Endodermal cell (in vitro differentiated cells): Measurements from ENCODE around the gene KRT3. TPM values are rescaled to one million over a fixed set of nuclear protein-coding genes. Genes with fewer than 3 reads are reported as not detected.

Experiments
- DNase-seq: peaks from one replicate; pipeline ENCODE4 v3.0.0-alpha.2; 2017
- H3K27ac ChIP-seq: 2 replicates; pipeline ENCODE4 v1.5.1; 2013; ENCODE audit warnings: mild to moderate bottlenecking, low read depth, low read length, moderate library complexity
- H3K27me3 ChIP-seq: 2 replicates; pipeline ENCODE4 v1.6.1; 2013; ENCODE audit warnings: mild to moderate bottlenecking, low read length, moderate library complexity; ENCODE audit not compliant: insufficient read depth, control insufficient read depth, poor library complexity, severe bottlenecking
- H3K36me3 ChIP-seq: 2 replicates; pipeline ENCODE4 v1.7.0; 2013; ENCODE audit warnings: mild to moderate bottlenecking, low read length, moderate library complexity; ENCODE audit not compliant: control insufficient read depth, insufficient read depth
- H3K4me1 ChIP-seq: one replicate; pipeline ENCODE4 v1.7.0; 2013; ENCODE audit warnings: low read length; ENCODE audit not compliant: control insufficient read depth, insufficient read depth
- H3K4me3 ChIP-seq: 2 replicates; pipeline ENCODE4 v1.5.1; 2013; ENCODE audit warnings: mild to moderate bottlenecking, low read length, moderate library complexity
- H3K9ac ChIP-seq: 2 replicates; pipeline ENCODE4 v1.6.1; 2013; ENCODE audit warnings: mild to moderate bottlenecking, low read length, moderate library complexity; ENCODE audit not compliant: poor library complexity, severe bottlenecking; ENCODE audit errors: extremely low read depth
- H3K9me3 ChIP-seq: 2 replicates; pipeline ENCODE4 v1.6.1; 2013; ENCODE audit warnings: mild to moderate bottlenecking, low read length, moderate library complexity; ENCODE audit not compliant: control insufficient read depth
- H3K27ac Mint-ChIP-seq: 2 replicates; pipeline ENCODE4 v1.8.0; 2020; ENCODE audit warnings: mixed read lengths
- H3K27me3 Mint-ChIP-seq: 2 replicates; pipeline ENCODE4 v1.8.0; 2021; ENCODE audit warnings: mild to moderate bottlenecking, mixed read lengths; ENCODE audit not compliant: insufficient read depth
- H3K36me3 Mint-ChIP-seq: 2 replicates; pipeline ENCODE4 v1.8.0; 2020; ENCODE audit warnings: low read depth, mixed read lengths
- H3K4me1 Mint-ChIP-seq: 2 replicates; pipeline ENCODE4 v1.8.0; 2020; ENCODE audit warnings: mixed read lengths
- H3K4me3 Mint-ChIP-seq: 2 replicates; pipeline ENCODE4 v1.8.0; 2020; ENCODE audit warnings: mild to moderate bottlenecking, moderate library complexity, mixed read lengths
- H3K9me3 Mint-ChIP-seq: 2 replicates; pipeline ENCODE4 v1.8.0; 2020; ENCODE audit warnings: mild to moderate bottlenecking, mixed read lengths
- WGBS, 2 experiments: methylation state at CpG; one replicate each; pipeline versions ENCODE4 v1.1.5 to v1.1.7; 2013; ENCODE audit warnings: missing lambda C conversion rate in 2 of 2, mixed read lengths in 1 of 2; ENCODE audit not compliant: insufficient coverage in 1 of 2, insufficient read length in 1 of 2; 5-methylcytosine and 5-hydroxymethylcytosine counted together
- total RNA-seq, 2 donors: library from RNA; stranded (reverse); fragmentation: NEBNext Ultra II Directional in 1 of 2; extraction: Animal tissue kit (Norgen Biotek cat#: 25700) in 1 of 2; gene quantifications; 2 replicates in 1 of 2; 3 replicates in 1 of 2; pipeline ENCODE4 v1.2.1, GENCODE V29; 2021
- TF ChIP-seq, protein P1 (sequence below): fragments of 200-600 bp; sonication (generic); conservative IDR thresholded peaks from 2 replicates; pipeline ENCODE4 v1.5.0; 2021; ENCODE audit warnings: antibody characterized with exemption, mild to moderate bottlenecking

The KRT3 gene
- total RNA-seq, 2 donors from 2014 or later: not detected

- H3K9me3 ChIP-seq: no peaks in the 10 kb centered on the region
- H3K4me1 ChIP-seq: no peaks in the 10 kb centered on the region
- TF ChIP-seq, protein P1, sequence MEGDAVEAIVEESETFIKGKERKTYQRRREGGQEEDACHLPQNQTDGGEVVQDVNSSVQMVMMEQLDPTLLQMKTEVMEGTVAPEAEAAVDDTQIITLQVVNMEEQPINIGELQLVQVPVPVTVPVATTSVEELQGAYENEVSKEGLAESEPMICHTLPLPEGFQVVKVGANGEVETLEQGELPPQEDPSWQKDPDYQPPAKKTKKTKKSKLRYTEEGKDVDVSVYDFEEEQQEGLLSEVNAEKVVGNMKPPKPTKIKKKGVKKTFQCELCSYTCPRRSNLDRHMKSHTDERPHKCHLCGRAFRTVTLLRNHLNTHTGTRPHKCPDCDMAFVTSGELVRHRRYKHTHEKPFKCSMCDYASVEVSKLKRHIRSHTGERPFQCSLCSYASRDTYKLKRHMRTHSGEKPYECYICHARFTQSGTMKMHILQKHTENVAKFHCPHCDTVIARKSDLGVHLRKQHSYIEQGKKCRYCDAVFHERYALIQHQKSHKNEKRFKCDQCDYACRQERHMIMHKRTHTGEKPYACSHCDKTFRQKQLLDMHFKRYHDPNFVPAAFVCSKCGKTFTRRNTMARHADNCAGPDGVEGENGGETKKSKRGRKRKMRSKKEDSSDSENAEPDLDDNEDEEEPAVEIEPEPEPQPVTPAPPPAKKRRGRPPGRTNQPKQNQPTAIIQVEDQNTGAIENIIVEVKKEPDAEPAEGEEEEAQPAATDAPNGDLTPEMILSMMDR: no peak
- no peak overlapping the region for H3K9ac ChIP-seq
- peaks cover 55% of the 10 kb centered on the region for H3K27me3 ChIP-seq
- Mint-ChIP-seq H3K4me1 (no peaks in the 10 kb centered on the region), H3K4me3 (no peak overlapping the region), H3K27me3 (peaks cover 14% of the 10 kb centered on the region), H3K36me3 (no peaks in the 10 kb centered on the region), H3K27ac (no peak overlapping the region), H3K9me3 (no peaks in the 10 kb centered on the region)
- 90 to 96% methylated on average over 5 to 6 of the region's 6 CpGs for WGBS, 2 experiments
- DNase-seq: no peak
- H3K4me3 ChIP-seq: no peak overlapping the region
- H3K27ac ChIP-seq: no peak overlapping the region
- no peaks in the 10 kb centered on the region for H3K36me3 ChIP-seq
These were observed 16.0 kb downstream of the KRT3 start for GRCh38 chr12:52779914-52780313.

GRCh38 chr12:52778833-52779232, 17.1 kb downstream of the KRT3 start:
- H3K4me3 ChIP-seq: no peak overlapping the region
- H3K36me3 ChIP-seq: no peaks in the 10 kb centered on the region
- H3K9me3 Mint-ChIP-seq: no peaks in the 10 kb centered on the region
- TF ChIP-seq, protein P1: no peak
- H3K27ac ChIP-seq: no peak overlapping the region
- no peak overlapping the region for H3K9ac ChIP-seq
- H3K27me3 Mint-ChIP-seq: peaks cover 14% of the 10 kb centered on the region
- H3K27me3 ChIP-seq: peaks cover 65% of the 10 kb centered on the region
- H3K4me3 Mint-ChIP-seq: no peak overlapping the region
- no peaks in the 10 kb centered on the region for H3K36me3 Mint-ChIP-seq
- no peaks in the 10 kb centered on the region for H3K9me3 ChIP-seq
- no peaks in the 10 kb centered on the region for H3K4me1 ChIP-seq
- no peak for DNase-seq
- 94% methylated on average over 2 of the region's 2 CpGs; no CpG with 5 or more reads in 1 of the 2 experiments for WGBS, 2 experiments
- H3K4me1 Mint-ChIP-seq: no peaks in the 10 kb centered on the region
- no peak overlapping the region for H3K27ac Mint-ChIP-seq

DNA sequence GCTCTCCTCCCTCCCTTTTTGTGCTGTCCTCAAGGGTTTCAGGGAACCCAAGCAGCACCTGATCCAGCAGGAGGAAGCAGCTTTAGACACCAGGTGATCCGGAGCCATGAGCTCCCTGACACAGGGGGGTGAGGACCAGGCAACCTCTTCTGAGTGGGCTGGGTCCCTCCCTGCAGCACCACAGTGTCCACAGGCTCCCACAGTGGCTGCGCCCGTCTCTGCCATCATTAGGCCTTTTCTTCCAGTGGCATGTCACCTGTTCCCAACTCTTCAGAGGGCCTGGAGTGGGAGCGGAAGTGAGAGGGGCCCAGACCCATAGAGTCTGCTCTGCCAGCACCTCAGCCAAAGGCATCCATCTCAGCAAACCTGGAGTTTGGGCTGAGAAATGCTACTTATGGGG, 18.4 kb downstream of the KRT3 start:
- Histone ChIP-seq H3K27me3 (peaks cover 66% of the 10 kb centered on the region), H3K9me3 (no peaks in the 10 kb centered on the region), H3K4me1 (no peaks in the 10 kb centered on the region), H3K36me3 (no peaks in the 10 kb centered on the region), H3K4me3 (no peak overlapping the region), H3K27ac (no peak overlapping the region), H3K9ac (no peak overlapping the region)
- 87 to 100% methylated on average over 1 to 4 of the region's 4 CpGs for WGBS, 2 experiments
- no peaks in the 10 kb centered on the region for H3K4me1 Mint-ChIP-seq
- no peak overlapping the region for H3K4me3 Mint-ChIP-seq
- H3K9me3 Mint-ChIP-seq: no peaks in the 10 kb centered on the region
- no peak for DNase-seq
- peaks cover 17% of the 10 kb centered on the region for H3K27me3 Mint-ChIP-seq
- H3K36me3 Mint-ChIP-seq: no peaks in the 10 kb centered on the region
- H3K27ac Mint-ChIP-seq: no peak overlapping the region
- TF ChIP-seq, protein P1: no peak
